ENCODE results near the gene MAP4K5. TPM values are rescaled to one million over a fixed set of nuclear protein-coding genes. Genes with fewer than 3 reads are reported as not detected.

Gene MAP4K5
- total RNA-seq, 1 experiment from 2014 or later = 111 TPM

DNA sequence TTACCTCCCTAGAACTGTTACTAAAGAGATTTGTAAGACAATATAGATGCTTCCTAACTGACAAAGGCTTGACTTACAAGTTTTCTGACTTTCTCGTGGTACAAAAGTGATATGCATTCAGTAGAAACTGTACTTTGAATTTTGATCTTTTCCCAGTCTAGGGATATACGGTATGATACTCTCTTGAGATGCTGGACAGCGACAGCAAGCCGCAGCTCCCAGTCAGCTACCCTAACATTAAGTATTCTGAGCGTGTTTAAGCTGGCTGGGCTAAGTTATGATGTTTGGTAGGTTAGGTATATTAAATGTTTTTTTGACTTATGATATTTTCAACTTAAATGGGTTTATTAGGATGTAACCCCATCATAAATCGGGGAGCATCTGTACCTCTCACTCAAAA is 80.5 kb downstream of the MAP4K5 start:
- peaks cover 20% of the 10 kb centered on the region; the same call in 1 of the 2 replicates for H4K20me1 ChIP-seq (ENCODE audit: low read length)
- no peak overlapping the region for H2AFZ ChIP-seq (ENCODE audit: low read length)
- no peaks in the 10 kb centered on the region for H3K9me2 ChIP-seq (replicated peaks; ENCODE audit: low read length)
- H3K4me3 ChIP-seq (ENCODE audit: low read length) = no peak overlapping the region
- peaks cover 16% of the 10 kb centered on the region for H3F3A ChIP-seq (ENCODE audit: low read length, unreplicated experiment)
- peaks cover 42% of the 10 kb centered on the region for H3K36me3 ChIP-seq (ENCODE audit: low read depth, low read length)
- H3K9me3 ChIP-seq (ENCODE audit: low read length) = no peaks in the 10 kb centered on the region
- ChIA-PET POLR2A (ENCODE audit: unreplicated experiment) (interaction anchor here (0.6 kb wide), 1 partner anchor 10 kb away, joined by 6 read pairs; no protein-coding TSS in a partner anchor), CTCF (interaction anchor here (1.8 to 1.9 kb wide), 2 partner anchors 80 to 109 kb away, joined by 9 to 11 read pairs; partner anchors contain the start of gene MAP4K5)
- no peak for TF ChIP-seq CTCF (conservative IDR thresholded peaks at IDR 0.05; ENCODE audit: low read depth, low read length)
- TF ChIP-seq EZH2 (IDR thresholded peaks at IDR 0.05; ENCODE audit: low read length, unreplicated experiment) = no peak
- no peak for TF ChIP-seq EZH2phosphoT487 (IDR thresholded peaks at IDR 0.05; ENCODE audit: borderline replicate concordance, low read length)
- H3K9ac ChIP-seq (ENCODE audit: low read length) = no peak overlapping the region
- H3K27me3 ChIP-seq (ENCODE audit: low read length) = no peaks in the 10 kb centered on the region
- H3K79me2 ChIP-seq (ENCODE audit: low read length) = no peaks in the 10 kb centered on the region
- intact Hi-C loops (cut with micrococcal nuclease) = loop anchor here (2.0 to 5.0 kb wide), 2 partner anchors 69 to 110 kb away; no protein-coding TSS in a partner anchor
- H3K27ac ChIP-seq (ENCODE audit: low read length) = peak overlapping the region; percentile 94
- peak overlapping the region; percentile 62 for H3K4me2 ChIP-seq (ENCODE audit: low read length)
- DNase-seq (no peak), ATAC-seq (no peak)
- peaks cover 39% of the 10 kb centered on the region for H3K4me1 ChIP-seq (ENCODE audit: insufficient read depth, low read length)
- no TSS peak for BruUV-seq (replicated peaks)

DNA sequence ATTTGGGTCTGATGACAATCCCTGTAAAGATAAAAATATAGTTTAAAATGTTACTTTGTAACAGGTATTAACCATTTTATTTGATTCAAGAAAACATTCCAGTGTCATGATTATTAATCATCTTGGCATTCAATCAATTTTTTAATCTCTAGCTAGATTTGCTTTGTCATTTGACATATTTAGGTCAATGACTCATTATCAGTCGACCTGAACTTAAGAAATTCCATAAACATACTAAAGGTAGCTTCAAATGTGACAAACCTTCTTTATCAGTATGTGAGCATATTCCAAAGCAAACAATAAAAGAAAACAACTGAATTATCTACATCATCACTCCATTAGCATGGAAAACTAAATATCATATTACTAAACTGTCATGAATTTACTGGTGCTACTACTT is 84.9 kb downstream of the MAP4K5 start:
- H2AFZ ChIP-seq (ENCODE audit: low read length) = no peak overlapping the region
- peak overlapping the region; percentile 50 for H3K27ac ChIP-seq (ENCODE audit: low read length)
- no peaks in the 10 kb centered on the region for H3K9me3 ChIP-seq (ENCODE audit: low read length)
- no peaks in the 10 kb centered on the region for H3K79me2 ChIP-seq (ENCODE audit: low read length)
- DNase-seq = peak; percentile 93
- H4K20me1 ChIP-seq (ENCODE audit: low read length) = peaks cover 15% of the 10 kb centered on the region; the same call in 1 of the 2 replicates
- H3K4me1 ChIP-seq (ENCODE audit: insufficient read depth, low read length) = peaks cover 31% of the 10 kb centered on the region
- H3F3A ChIP-seq (ENCODE audit: low read length, unreplicated experiment) = peaks cover 6% of the 10 kb centered on the region
- intact Hi-C loops (cut with micrococcal nuclease) = loop anchor here (1.0 to 10.0 kb wide), 4 partner anchors 83 to 327 kb away; no protein-coding TSS in a partner anchor
- H3K4me3 ChIP-seq (ENCODE audit: low read length) = no peak overlapping the region
- peak; percentile 75 for ATAC-seq
- H3K27me3 ChIP-seq (ENCODE audit: low read length) = no peaks in the 10 kb centered on the region
- no peak for TF ChIP-seq CTCF (conservative IDR thresholded peaks at IDR 0.05; ENCODE audit: low read depth, low read length)
- no peak for TF ChIP-seq EZH2 (IDR thresholded peaks at IDR 0.05; ENCODE audit: low read length, unreplicated experiment)
- TF ChIP-seq EZH2phosphoT487 (IDR thresholded peaks at IDR 0.05; ENCODE audit: borderline replicate concordance, low read length) = no peak
- POLR2A ChIA-PET (ENCODE audit: unreplicated experiment) = interaction anchor here (0.5 to 0.7 kb wide), 3 partner anchors 244 to 734 kb away, joined by 3 to 7 read pairs (median 3); no protein-coding TSS in a partner anchor
- CTCF ChIA-PET = interaction anchor here (0.7 to 1.0 kb wide), 2 partner anchors 105 to 586 kb away, joined by 3 read pairs; no protein-coding TSS in a partner anchor
- peaks cover 43% of the 10 kb centered on the region for H3K36me3 ChIP-seq (ENCODE audit: low read depth, low read length)
- H3K4me2 ChIP-seq (ENCODE audit: low read length) = peak overlapping the region; percentile 2; the same call in 1 of the 2 replicates
- H3K9ac ChIP-seq (ENCODE audit: low read length) = no peak overlapping the region
- no TSS peak for BruUV-seq (replicated peaks)
- no peaks in the 10 kb centered on the region for H3K9me2 ChIP-seq (replicated peaks; ENCODE audit: low read length)

GRCh38 chr14:50434528-50434927 is 97.8 kb downstream of the MAP4K5 start:
- ChIA-PET CTCF (no interaction called here), POLR2A (ENCODE audit: unreplicated experiment) (no interaction called here)
- Histone ChIP-seq H2AFZ (ENCODE audit: low read length) (no peak overlapping the region), H3K27me3 (ENCODE audit: low read length) (no peaks in the 10 kb centered on the region), H3K4me3 (ENCODE audit: low read length) (no peak overlapping the region), H3K4me2 (ENCODE audit: low read length) (no peak overlapping the region), H3K9ac (ENCODE audit: low read length) (no peak overlapping the region), H3K79me2 (ENCODE audit: low read length) (no peaks in the 10 kb centered on the region), H3K36me3 (ENCODE audit: low read depth, low read length) (peaks cover 50% of the 10 kb centered on the region), H3K9me3 (ENCODE audit: low read length) (no peaks in the 10 kb centered on the region), H4K20me1 (ENCODE audit: low read length) (no peaks in the 10 kb centered on the region), H3F3A (ENCODE audit: low read length, unreplicated experiment) (no peaks in the 10 kb centered on the region), H3K27ac (ENCODE audit: low read length) (no peak overlapping the region), H3K9me2 (replicated peaks; ENCODE audit: low read length) (no peaks in the 10 kb centered on the region), H3K4me1 (ENCODE audit: insufficient read depth, low read length) (no peaks in the 10 kb centered on the region)
- intact Hi-C loops (cut with micrococcal nuclease) = no loop called here
- TF ChIP-seq EZH2phosphoT487 (IDR thresholded peaks at IDR 0.05; ENCODE audit: borderline replicate concordance, low read length) (no peak), EZH2 (IDR thresholded peaks at IDR 0.05; ENCODE audit: low read length, unreplicated experiment) (no peak), CTCF (conservative IDR thresholded peaks at IDR 0.05; ENCODE audit: low read depth, low read length) (no peak)
- no TSS peak for BruUV-seq (replicated peaks)
- DNase-seq (no peak), ATAC-seq (no peak)
